Activated T-helper 1 cell treated with anti-CD3 and anti-CD28 coated beads, Interleukin-12 subunit alpha, Interleukin-12 subunit beta, Interleukin-2, Interleukin-4 antibody, amounts not matched to agents 30 ng/mL and 10 ng/mL and 1 ng/mL, durations not matched to agents 14 hours and 24 hours and 36 hours (primary cell): ENCODE data around the gene ACADVL. TPM values are rescaled to one million over a fixed set of nuclear protein-coding genes. Genes with fewer than 3 reads are reported as not detected.

ENCODE experiments used
- DNase-seq: peaks from one replicate; pipeline ENCODE4 v3.0.0; 2021; ENCODE audit warnings: low spot score
- H3K27ac Mint-ChIP-seq: one replicate; pipeline ENCODE4 v1.8.0; 2021; ENCODE audit warnings: mild to moderate bottlenecking, mixed read lengths
- H3K27me3 Mint-ChIP-seq: one replicate; pipeline ENCODE4 v1.8.0; 2022; ENCODE audit warnings: mild to moderate bottlenecking, moderate library complexity, mixed read lengths; ENCODE audit not compliant: insufficient read depth
- H3K36me3 Mint-ChIP-seq: one replicate; pipeline ENCODE4 v1.8.0; 2021; ENCODE audit warnings: low read depth, mixed read lengths
- H3K4me1 Mint-ChIP-seq: one replicate; pipeline ENCODE4 v1.8.0; 2021; ENCODE audit warnings: low read depth, mixed read lengths
- H3K4me3 Mint-ChIP-seq: one replicate; pipeline ENCODE4 v1.8.0; 2021; ENCODE audit warnings: mild to moderate bottlenecking, moderate library complexity, mixed read lengths
- H3K9me3 Mint-ChIP-seq: one replicate; pipeline ENCODE4 v1.8.0; 2021; ENCODE audit warnings: mixed read lengths
- intact Hi-C: fragments of 100-400 bp; cut with micrococcal nuclease; formaldehyde crosslinking; loops from one replicate; pipeline ENCODE4 v1.15.1; 2024
- total RNA-seq: library from RNA; stranded (reverse); gene quantifications from 2 replicates; pipeline ENCODE4 v1.2.3, GENCODE V29; 2022

The ACADVL gene
- total RNA-seq, 1 donor from 2014 or later: 294 TPM

DNA sequence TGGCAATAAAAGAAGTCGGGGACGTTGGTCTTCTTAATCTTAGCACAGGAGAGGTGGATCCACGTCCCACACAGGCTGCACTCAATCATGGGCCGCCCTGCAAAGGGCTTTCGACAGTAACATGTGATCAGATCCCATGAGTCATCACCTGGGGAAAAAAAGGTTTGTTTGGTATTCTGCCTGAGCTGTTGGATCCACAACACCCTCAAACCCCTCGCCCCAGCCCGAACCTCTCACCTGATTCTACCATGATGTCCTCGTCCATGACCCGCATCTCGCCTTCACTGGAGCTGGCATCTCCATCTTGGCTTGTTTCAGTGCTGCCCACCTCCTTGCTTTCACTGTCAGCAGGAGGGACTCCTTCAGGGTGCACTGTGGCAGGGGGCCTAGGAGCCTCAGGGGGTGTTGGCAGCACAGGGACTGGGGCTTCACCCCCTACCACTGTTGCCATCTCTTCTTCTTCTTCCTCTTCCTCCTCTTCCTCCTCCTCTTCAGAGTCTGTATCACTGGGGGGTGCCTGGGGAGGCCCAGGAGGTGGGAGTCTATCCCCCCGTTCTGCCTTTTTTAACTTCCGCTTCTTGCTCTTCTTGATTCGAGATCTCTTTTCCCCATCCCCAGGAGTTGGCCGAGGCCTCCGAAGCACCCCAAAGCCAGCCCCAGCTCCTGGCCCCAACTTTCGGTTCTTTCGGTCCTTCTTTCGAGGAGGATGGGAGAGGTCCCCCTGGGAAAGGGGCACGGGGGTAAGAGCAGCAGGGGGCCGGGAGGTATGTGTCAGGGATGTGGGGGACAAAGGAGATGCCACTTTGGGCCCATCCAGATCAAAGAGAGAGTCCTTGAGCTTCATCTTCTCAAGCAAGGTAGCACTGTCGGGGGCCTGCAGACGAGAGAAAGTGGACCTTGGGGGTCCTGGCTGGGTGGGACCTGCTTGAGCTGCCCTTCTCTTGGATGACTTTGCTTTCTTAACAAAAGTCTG lies 16.2 kb downstream of the ACADVL start:
- peaks cover 61% of the 10 kb centered on the region for H3K4me1 Mint-ChIP-seq

DNA sequence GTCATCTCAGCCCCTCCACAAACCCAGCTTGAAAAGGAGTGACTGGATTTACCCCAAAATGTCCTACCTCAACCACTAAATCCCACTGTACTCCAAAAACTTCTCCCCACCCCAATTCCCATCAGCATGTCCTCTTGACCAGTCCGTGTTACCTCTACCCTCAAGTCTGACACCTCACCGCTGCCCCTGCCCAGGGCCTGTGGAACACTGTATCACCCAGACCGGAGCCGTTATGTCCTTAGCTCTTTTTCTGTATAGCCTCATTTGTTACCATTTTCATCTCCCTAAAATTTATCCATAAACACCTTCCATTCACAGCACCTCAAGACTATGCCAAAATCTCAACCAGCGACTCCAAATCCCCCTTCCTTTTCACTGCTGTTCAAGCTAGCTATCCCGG lies 17.1 kb downstream of the ACADVL start:
- H3K36me3 Mint-ChIP-seq: peaks cover 37% of the 10 kb centered on the region
- peak overlapping the region; percentile 92 for H3K27ac Mint-ChIP-seq
- no peaks in the 10 kb centered on the region for H3K9me3 Mint-ChIP-seq
- H3K27me3 Mint-ChIP-seq: no peaks in the 10 kb centered on the region
- H3K4me1 Mint-ChIP-seq: peaks cover 68% of the 10 kb centered on the region
- H3K4me3 Mint-ChIP-seq: peak overlapping the region; percentile 97
- intact Hi-C loops: no loop called here
- no peak for DNase-seq

More for the DNA sequence above, 16.2 kb downstream of the ACADVL start:
- no peak for DNase-seq
- Mint-ChIP-seq H3K36me3 (peaks cover 36% of the 10 kb centered on the region), H3K9me3 (no peaks in the 10 kb centered on the region), H3K27me3 (no peaks in the 10 kb centered on the region), H3K27ac (peak overlapping the region; percentile 67), H3K4me3 (peak overlapping the region; percentile 91)
- intact Hi-C loops: no loop called here

GRCh38 chr17:7237266-7237760 lies 17.6 kb downstream of the ACADVL start:
- H3K9me3 Mint-ChIP-seq: no peaks in the 10 kb centered on the region
- intact Hi-C loops: no loop called here
- DNase-seq: no peak
- H3K4me1 Mint-ChIP-seq: peaks cover 67% of the 10 kb centered on the region
- H3K27ac Mint-ChIP-seq: peak overlapping the region; percentile 92
- peaks cover 38% of the 10 kb centered on the region for H3K36me3 Mint-ChIP-seq
- no peaks in the 10 kb centered on the region for H3K27me3 Mint-ChIP-seq
- peak overlapping the region; percentile 97 for H3K4me3 Mint-ChIP-seq

- Mint-ChIP-seq H3K4me1 (peaks cover 69% of the 10 kb centered on the region), H3K4me3 (peak overlapping the region; percentile 97), H3K27ac (peak overlapping the region; percentile 92), H3K36me3 (peaks cover 38% of the 10 kb centered on the region), H3K27me3 (no peaks in the 10 kb centered on the region), H3K9me3 (no peaks in the 10 kb centered on the region)
- intact Hi-C loops: no loop called here
- peak; percentile 78 for DNase-seq
Measured at GRCh38 chr17:7237761-7238419, 18.2 kb downstream of the ACADVL start.

DNA sequence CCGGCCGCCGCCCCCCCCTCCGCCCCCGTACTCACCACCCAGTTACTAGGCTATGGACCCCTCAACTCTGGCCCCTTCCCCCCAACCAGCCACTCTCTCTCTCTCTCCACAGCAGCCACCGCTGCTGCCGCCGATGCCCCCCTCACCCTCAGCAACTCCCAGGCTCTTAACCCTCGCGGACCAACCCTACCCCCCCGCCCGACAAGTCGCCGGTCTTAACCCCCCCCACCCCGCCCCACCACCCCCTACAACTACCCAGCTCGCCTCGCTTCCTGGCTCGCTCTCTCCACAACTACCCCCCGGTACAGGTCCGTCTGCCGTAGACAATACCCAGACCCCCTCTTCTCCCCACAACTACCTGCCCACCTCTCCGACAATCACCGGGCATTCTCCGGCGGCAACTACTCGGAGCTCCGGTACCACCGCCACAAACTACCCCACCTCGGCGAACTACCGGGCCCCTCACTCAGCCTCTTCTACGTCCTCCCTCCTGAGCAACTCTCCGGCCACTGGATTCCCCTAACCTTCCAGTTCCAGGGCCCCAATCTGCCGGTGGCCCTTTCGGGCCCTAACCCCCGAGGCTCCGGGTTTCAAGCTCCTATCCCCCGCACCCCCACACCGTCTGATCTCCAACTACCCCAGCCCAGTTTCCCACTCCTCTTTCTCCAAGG lies 18.8 kb downstream of the ACADVL start:
- Mint-ChIP-seq H3K27ac (peak overlapping the region; percentile 94), H3K27me3 (no peaks in the 10 kb centered on the region), H3K4me3 (peak overlapping the region; percentile 97), H3K36me3 (peaks cover 42% of the 10 kb centered on the region), H3K4me1 (peaks cover 67% of the 10 kb centered on the region), H3K9me3 (no peaks in the 10 kb centered on the region)
- intact Hi-C loops: loop anchor here (1.0 kb wide), 7 partner anchors 14 to 197 kb away; partner anchors contain the start of genes EIF5A, ELP5, SLC2A4 and TMEM102
- no peak for DNase-seq

GRCh38 chr17:7239091-7240027 lies 19.6 kb downstream of the ACADVL start, which contains the start of gene PHF23:
TSS of gene PHF23 (minus strand) at chr17:7239457. CDS start at chr17:7239279, 178 bp downstream.
- Mint-ChIP-seq H3K4me3 (peak within 1 kb of the TSS; percentile 97), H3K4me1 (peaks cover 68% of the 10 kb centered on the region), H3K36me3 (peaks cover 44% of the 10 kb centered on the region), H3K27me3 (no peaks in the 10 kb centered on the region), H3K27ac (peak within 1 kb of the TSS; percentile 94), H3K9me3 (no peaks in the 10 kb centered on the region)
- intact Hi-C loops: loop anchor here (1.0 kb wide), 7 partner anchors 13 to 196 kb away; partner anchors contain the start of genes EIF5A, ELP5, SLC2A4 and TMEM102
- peak; percentile 98 for DNase-seq

DNA sequence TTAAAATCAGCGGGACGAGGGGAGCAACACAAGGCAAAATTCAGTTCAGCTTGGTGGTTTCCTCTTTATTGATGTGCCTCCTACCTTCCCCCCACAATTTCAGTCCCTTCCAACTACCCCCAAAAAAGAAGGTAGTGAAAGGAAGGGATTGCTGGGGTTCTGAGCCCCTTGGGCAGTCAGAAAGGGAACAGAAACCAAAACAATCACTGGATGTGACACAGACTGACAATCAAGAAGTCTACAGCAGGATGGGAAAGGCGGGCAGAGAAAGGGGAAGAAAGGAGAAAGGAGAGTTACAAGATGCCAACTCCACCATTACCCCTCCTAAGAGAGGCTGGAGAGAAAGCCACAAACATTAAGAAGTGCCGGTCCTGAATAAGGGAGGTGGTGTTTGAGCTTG lies 20.6 kb downstream of the ACADVL start:
- Mint-ChIP-seq H3K27ac (peak overlapping the region; percentile 15), H3K4me3 (peak overlapping the region; percentile 97), H3K36me3 (peaks cover 42% of the 10 kb centered on the region), H3K4me1 (peaks cover 58% of the 10 kb centered on the region), H3K9me3 (no peaks in the 10 kb centered on the region), H3K27me3 (no peaks in the 10 kb centered on the region)
- DNase-seq: no peak
- intact Hi-C loops: no loop called here

- H3K36me3 Mint-ChIP-seq: peaks cover 40% of the 10 kb centered on the region
Measured at GRCh38 chr17:7241090-7241733, 21.5 kb downstream of the ACADVL start.

DNA sequence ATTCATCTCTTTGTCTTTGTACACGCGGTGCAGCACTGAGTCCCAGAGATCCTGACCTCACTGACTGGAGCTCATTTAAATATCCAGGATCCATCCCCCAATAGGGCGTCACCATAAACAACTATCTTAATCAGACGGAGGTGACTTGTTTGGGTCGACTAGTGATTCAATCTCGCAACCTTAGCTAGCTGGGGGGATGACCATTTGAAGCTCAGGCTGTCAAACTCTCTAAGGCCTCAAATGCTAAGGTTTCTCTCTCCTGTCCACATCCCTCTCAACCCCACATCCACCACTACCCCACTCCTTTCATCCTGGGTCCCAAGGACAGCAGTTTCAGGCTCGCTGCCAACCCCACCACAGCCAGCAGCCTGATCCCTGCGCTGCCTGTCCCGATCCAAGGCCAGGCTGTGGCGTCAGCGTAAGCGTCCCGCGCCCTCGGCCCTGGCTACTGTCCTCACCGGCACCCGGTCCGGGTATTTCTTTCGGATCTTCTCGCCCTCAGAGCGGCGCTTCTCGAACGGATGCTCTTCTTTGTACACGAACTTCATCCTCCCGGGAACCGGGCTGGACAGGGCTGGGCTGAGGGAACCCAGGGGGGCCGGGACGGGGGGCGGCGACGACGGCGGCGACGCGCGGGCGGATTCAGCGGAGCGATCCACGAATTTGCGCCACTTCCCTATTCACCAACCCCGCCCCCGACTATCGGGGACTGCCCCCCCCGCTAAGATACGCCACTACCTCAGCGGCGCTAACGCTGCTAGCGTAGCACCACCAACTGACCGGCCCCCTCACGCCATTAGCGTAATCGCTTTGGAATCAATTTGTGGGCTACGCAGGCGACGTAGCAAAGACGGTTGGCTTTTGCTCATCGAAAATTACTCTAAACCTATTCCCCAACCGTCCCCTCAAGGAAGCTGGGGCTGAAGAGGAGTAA lies 22.3 kb downstream of the ACADVL start, which contains the start of gene GABARAP:
TSS of gene GABARAP (minus strand) at position 667 of the 934 bp plus-strand sequence. CDS start at position 548, 119 bp downstream.
- Mint-ChIP-seq H3K4me1 (peaks cover 44% of the 10 kb centered on the region), H3K27ac (peak within 1 kb of the TSS; percentile 93), H3K36me3 (peaks cover 40% of the 10 kb centered on the region), H3K27me3 (no peaks in the 10 kb centered on the region), H3K9me3 (no peaks in the 10 kb centered on the region), H3K4me3 (peak within 1 kb of the TSS; percentile 97)
- intact Hi-C loops: loop anchor here (2.0 kb wide), 2 partner anchors 207 to 331 kb away; no protein-coding TSS in a partner anchor
- DNase-seq: peak; percentile 87

More at GRCh38 chr17:7241090-7241733, 21.5 kb downstream of the ACADVL start:
- intact Hi-C loops: no loop called here
- Mint-ChIP-seq H3K4me3 (peak overlapping the region; percentile 97), H3K4me1 (peaks cover 49% of the 10 kb centered on the region), H3K9me3 (no peaks in the 10 kb centered on the region), H3K27ac (peak overlapping the region; percentile 93), H3K27me3 (no peaks in the 10 kb centered on the region)
- no peak for DNase-seq

- Mint-ChIP-seq H3K9me3 (no peaks in the 10 kb centered on the region), H3K27me3 (no peaks in the 10 kb centered on the region), H3K36me3 (peaks cover 40% of the 10 kb centered on the region), H3K4me3 (peak overlapping the region; percentile 97), H3K4me1 (peaks cover 39% of the 10 kb centered on the region), H3K27ac (peak overlapping the region; percentile 93)
- DNase-seq: peak; percentile 90
- intact Hi-C loops: loop anchor here (2.0 kb wide), 2 partner anchors 208 to 330 kb away; no protein-coding TSS in a partner anchor
Measured at GRCh38 chr17:7242717-7243452, 23.1 kb downstream of the ACADVL start.
